ENCODE measurements around the gene UTRN.
A peak's percentile ranks its signal among the peaks of the same experiment; 100 is the strongest.

UTRN gene

GRCh38 chr6:144283646-144284477 is 1.3 kb upstream of the UTRN start:
- DNase-seq (ENCODE audit: low read depth in 3 of 3) = no peak

GRCh38 chr6:144284478-144284782 is 705 bp upstream of the UTRN start:
- no peak for DNase-seq (ENCODE audit: low read depth in 3 of 3)

- DNase-seq (ENCODE audit: low read depth in 3 of 3) = no peak
These were observed 338 bp downstream of the UTRN start for GRCh38 chr6:144285548-144285797.

- DNase-seq (ENCODE audit: low read depth in 3 of 3) = peak in 2 of 3 experiments; percentile 6 to 19
These were observed 815 bp downstream of the UTRN start for GRCh38 chr6:144285798-144286502.

- DNase-seq (ENCODE audit: low read depth in 3 of 3) = peak in 1 of 3 experiments; percentile 5
These were observed 1.6 kb downstream of the UTRN start for GRCh38 chr6:144286503-144287393.

- DNase-seq (ENCODE audit: low read depth in 3 of 3) = no peak
These were observed 3.9 kb downstream of the UTRN start for GRCh38 chr6:144289006-144289405.

- DNase-seq (ENCODE audit: low read depth in 3 of 3) = no peak
These were observed 7.2 kb downstream of the UTRN start for GRCh38 chr6:144292372-144292771.

- no peak for DNase-seq (ENCODE audit: low read depth in 3 of 3)
These were observed 8.9 kb downstream of the UTRN start for GRCh38 chr6:144294016-144294415.

- DNase-seq (ENCODE audit: low read depth in 3 of 3) = no peak
These were observed 10.1 kb downstream of the UTRN start for GRCh38 chr6:144295211-144295610.

GRCh38 chr6:144295981-144296767 is 11.0 kb downstream of the UTRN start:
- DNase-seq (ENCODE audit: low read depth in 3 of 3) = no peak

- no peak for DNase-seq (ENCODE audit: low read depth in 3 of 3)
These were observed 11.8 kb downstream of the UTRN start for GRCh38 chr6:144296973-144297372.

GRCh38 chr6:144297511-144298100 is 12.5 kb downstream of the UTRN start:
- DNase-seq (ENCODE audit: low read depth in 3 of 3) = no peak

- no peak for DNase-seq (ENCODE audit: low read depth in 3 of 3)
These were observed 13.1 kb downstream of the UTRN start for GRCh38 chr6:144298194-144298593.

- no peak for DNase-seq (ENCODE audit: low read depth in 3 of 3)
These were observed 13.8 kb downstream of the UTRN start for GRCh38 chr6:144298916-144299315.

GRCh38 chr6:144302701-144303372 is 17.7 kb downstream of the UTRN start:
- DNase-seq (ENCODE audit: low read depth in 3 of 3) = no peak

GRCh38 chr6:144304223-144304848 is 19.2 kb downstream of the UTRN start:
- no peak for DNase-seq (ENCODE audit: low read depth in 3 of 3)

- DNase-seq (ENCODE audit: low read depth in 3 of 3) = no peak
These were observed 20.4 kb downstream of the UTRN start for GRCh38 chr6:144305567-144305966.

GRCh38 chr6:144305985-144306384 is 20.9 kb downstream of the UTRN start:
- DNase-seq (ENCODE audit: low read depth in 3 of 3) = no peak

GRCh38 chr6:144307880-144308279 is 22.7 kb downstream of the UTRN start:
- DNase-seq (ENCODE audit: low read depth in 3 of 3) = no peak

GRCh38 chr6:144310765-144311164 is 25.6 kb downstream of the UTRN start:
- no peak for DNase-seq (ENCODE audit: low read depth in 3 of 3)
